ENCODE data around the gene P3R3URF. TPM values are rescaled to one million over a fixed set of nuclear protein-coding genes. Genes with fewer than 3 reads are reported as not detected.

Gene P3R3URF
- total RNA-seq, 1 donor from 2014 or later = not detected

DNA sequence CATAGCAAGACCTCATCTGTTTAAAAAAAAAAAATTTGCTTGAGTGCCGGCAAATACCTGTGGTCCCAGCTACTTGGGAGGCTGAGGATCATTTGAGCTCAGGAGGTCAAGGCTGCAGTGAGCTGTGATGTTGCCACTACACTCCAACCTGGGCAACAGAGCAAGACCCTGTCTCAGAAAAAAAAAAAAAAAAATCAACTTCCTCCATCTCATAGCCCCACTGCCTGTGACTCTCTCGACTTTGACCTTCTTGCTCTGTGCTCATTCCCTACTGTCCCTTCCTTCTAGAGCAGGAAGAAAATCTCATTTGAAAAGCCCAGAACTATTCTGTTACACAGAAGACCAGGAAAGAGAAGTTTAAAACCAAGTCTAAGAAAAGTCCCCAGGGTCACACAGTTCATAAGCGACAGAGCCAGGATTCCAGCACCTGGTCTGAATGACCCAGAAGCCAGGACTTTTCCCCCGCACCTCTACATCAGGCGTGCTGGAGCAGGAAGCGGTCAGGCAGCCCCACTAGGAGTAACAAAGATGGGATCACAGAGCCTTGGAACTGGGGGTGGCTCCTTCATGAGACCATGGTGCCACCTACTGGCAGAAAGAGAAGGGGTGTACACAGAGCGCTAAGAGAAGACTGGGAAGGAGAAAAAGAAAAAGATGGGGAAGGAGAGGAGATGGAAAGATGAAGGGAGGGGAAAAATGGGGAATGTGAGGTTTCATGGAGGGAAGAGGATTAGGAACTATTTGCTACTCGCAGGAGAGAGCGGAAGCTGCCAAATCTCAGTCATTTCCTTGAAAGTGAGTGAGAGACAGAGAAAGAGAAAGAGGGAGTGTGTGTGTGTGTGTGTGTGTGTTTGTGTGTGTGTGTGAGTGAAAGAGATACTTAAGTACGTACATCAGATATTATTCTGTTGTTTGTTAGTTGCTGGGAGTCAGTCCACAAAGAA, 3.1 kb upstream of the P3R3URF start:
- no peak for DNase-seq (ENCODE audit: low spot score)
- intact Hi-C loops (cut with DNase I) = loop anchor here (1.0 to 10.0 kb wide), 4 partner anchors 43 to 495 kb away; partner anchors contain the start of genes GPBP1L1, MAST2 and TMEM69

DNA sequence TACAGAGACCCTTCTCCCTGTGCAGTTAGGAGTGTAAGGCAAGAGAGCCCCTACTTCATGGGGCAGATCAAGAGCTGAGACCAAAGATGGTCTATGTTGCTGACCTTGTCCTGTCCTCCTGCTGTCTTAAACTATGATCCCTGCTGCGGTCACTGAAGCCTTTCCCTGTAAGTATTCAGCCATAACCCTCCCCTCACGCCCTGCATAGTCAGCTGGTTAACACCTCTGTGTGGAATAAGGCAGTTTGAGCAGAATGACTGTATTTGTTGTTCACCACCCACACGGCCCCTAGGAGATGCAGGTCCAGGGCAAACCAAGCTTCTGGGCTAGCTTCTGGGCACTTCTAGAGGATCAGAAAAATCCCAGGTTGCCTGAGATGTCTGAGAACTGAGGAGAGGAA, 1.0 kb downstream of the P3R3URF start:
- intact Hi-C loops (cut with DNase I) = no loop called here
- no peak for DNase-seq (ENCODE audit: low spot score)

DNA sequence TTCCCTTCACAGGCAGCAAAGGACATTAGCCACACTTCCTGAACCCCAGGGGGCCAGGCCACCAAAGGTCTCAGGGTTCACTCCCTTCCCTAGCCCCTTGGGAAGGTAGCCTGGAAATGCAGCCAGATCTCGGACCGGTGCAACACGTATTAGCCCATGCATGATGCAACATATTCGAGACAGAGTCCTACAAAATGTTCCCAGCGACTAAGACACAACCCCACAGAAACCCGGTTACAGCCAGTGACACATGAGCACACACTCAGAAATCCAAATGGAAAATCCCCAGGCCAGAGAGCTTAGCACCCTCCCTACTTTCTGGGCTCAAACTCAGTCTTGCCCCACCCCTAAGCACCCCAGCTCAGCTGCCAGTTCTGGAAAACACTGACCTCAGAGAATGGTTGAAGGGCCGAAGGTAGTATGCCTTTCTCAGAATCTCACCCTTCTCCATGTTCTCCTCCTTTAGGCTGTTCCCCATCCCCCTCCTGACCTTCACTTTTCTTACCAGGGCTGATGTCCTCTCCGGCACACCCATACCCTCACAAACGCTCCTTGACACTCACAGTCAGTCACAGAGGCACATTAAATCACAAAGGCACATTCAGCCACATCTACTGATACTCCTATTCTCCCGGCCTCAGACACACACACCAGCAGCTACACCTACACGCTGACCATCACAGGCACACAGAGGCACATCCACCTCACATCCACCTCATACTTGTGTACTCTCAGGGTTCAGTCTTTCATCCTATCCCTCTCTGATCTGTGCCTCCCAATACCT, 1.6 kb downstream of the P3R3URF start, which contains the start of gene TSPAN1:
TSPAN1 (plus strand) TSS at position 640 of the 784 bp plus-strand sequence. CDS start 6,021 bp downstream, outside the sequence.
- DNase-seq (ENCODE audit: low spot score) = no peak
- intact Hi-C loops (cut with DNase I) = no loop called here

DNA sequence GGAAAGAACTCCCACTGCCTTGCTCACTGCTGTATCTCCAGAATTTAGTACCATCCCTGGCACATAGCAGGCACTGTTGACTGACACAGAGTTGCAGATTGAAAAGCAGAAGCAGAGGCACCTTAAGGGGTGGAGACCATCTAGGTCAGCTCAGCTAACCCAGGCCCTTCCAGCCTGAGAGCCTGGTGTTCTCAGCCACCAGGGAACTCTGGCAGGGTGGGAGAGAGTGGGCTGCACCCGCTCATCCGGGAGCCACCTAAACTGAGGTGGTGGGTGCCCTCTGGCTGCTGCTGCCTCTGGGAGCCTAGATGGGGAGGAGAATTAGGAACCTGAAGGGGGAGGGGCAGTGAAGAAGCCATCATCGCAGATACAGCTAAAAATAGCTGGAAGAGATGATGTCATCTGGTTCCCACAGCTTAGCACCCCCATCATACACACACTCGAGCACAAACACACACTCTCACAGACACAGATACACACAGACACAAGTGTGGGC, 2.9 kb downstream of the P3R3URF start:
- no peak for DNase-seq (ENCODE audit: low spot score)
- intact Hi-C loops (cut with DNase I) = loop anchor here (2.0 kb wide), 1 partner anchor 41 kb away; the partner anchor contains the start of gene PIK3R3

DNA sequence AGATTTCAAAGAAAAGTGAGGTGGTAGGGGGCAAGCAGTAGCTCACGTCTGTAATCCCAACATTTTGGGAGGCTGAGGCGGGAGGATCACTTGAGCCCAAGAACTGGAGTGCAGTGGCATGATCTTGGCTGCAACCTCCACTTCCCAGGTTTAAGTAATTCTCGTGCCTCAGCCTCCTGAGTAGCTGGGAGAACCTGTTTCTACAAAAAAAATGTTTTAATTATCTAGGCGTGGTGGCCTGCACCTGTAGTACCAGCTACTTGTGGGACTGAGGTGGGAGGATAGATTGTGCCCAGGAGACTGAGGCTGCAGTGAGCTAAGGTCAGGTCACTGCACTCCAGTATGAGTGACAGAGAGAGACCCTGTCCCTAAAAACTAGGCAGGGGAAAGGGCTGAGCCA, 4.0 kb downstream of the P3R3URF start:
- intact Hi-C loops (cut with DNase I) = loop anchor here (2.0 kb wide), 1 partner anchor 40 kb away; the partner anchor contains the start of gene PIK3R3

DNA sequence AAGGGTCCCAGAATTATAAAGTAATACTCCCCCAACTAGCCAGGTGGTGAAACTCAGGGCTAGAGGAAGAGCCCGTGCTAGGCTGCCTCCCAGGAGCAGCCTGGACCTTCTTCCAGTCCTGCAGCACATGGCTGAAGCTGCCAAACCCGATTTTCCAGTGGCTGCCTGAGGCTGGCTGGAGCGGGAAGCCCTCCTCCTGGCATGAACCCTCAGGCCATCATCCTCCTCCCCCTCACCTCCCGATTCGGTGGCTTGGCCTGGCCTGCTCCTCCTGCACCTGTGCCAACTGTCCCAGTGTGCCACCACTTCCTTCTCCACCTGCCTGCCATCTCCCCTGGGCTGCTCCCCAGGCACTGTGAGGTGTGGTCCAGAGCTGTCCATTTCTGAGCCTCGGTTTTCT, 4.4 kb downstream of the P3R3URF start:
- DNase-seq (ENCODE audit: low spot score) = no peak
- intact Hi-C loops (cut with DNase I) = loop anchor here (2.0 kb wide), 1 partner anchor 39 kb away; the partner anchor contains the start of gene PIK3R3

More for the DNA sequence above, 4.0 kb downstream of the P3R3URF start:
- no peak for DNase-seq (ENCODE audit: low spot score)

DNA sequence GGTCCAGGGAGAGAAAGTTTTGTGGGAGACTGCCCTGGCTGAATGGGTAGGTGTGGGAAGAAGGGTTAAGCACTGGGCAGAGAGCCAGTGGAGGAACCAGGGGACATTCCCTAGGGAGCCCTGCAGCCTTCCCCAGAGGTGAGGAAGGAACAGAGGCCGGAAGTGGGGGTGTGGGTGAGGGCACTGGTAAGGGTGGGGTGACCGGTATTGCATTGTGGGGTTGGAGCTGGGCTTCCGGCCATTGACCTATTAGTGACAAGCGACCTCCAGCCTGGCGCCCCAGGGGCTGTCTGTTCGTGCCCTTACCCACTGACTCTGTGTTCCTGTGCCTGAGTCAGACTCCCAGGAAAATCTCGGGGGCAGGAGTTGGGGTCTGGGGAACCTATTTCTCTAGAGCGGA, 4.9 kb downstream of the P3R3URF start:
- no peak for DNase-seq (ENCODE audit: low spot score)
- intact Hi-C loops (cut with DNase I) = no loop called here

DNA sequence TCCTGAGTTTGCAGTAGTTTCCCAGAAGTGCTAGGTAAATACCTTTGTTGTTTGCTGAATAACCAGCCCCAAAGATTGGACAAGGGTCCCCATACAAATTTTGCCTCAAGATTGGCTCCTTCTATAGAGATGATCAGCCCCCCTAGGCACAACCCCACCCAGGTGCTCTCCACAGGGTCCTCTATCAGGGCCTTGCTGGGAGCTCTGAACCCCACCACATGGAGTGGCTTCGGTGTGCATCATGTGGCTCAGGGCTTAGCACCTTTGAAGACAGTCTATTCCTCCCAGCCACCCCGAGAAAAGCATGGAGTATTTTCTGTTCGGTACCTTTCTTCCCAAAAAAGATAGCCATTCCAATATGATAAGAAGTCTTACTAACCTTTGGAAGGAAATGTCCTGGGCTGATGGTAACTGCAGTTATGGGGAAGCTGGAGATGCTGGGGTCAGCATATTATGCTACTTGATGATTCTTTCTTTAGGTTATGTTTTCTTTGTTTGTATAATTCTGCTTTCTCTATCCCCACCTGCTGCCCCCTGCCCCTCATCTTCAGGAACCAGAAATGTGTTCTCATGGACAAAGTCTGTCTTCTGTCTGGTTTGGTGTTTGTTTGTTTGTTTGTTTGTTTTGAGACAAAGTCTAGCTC, 6.4 kb downstream of the P3R3URF start:
- no peak for DNase-seq (ENCODE audit: low spot score)
- intact Hi-C loops (cut with DNase I) = no loop called here

DNA sequence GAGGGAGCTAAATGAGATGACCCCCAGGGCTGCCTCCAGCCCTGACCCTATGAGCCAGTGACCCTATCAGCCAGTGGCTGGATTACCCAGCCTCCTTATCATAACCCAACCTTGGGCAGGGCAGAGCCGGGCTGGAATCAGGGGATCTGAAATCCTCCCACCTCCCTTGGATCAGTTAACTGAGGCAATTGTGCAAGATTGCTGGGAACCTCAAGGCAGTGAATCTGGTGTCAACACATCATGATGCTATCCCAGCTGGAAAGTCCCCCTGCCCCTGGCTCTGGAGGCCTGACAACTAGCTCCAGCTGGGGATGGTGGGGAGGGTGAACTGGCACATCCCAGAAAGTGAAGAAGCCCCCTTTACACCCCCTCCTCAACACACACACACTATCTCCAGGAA, 7.8 kb downstream of the P3R3URF start:
- intact Hi-C loops (cut with DNase I) = no loop called here
- no peak for DNase-seq (ENCODE audit: low spot score)

DNA sequence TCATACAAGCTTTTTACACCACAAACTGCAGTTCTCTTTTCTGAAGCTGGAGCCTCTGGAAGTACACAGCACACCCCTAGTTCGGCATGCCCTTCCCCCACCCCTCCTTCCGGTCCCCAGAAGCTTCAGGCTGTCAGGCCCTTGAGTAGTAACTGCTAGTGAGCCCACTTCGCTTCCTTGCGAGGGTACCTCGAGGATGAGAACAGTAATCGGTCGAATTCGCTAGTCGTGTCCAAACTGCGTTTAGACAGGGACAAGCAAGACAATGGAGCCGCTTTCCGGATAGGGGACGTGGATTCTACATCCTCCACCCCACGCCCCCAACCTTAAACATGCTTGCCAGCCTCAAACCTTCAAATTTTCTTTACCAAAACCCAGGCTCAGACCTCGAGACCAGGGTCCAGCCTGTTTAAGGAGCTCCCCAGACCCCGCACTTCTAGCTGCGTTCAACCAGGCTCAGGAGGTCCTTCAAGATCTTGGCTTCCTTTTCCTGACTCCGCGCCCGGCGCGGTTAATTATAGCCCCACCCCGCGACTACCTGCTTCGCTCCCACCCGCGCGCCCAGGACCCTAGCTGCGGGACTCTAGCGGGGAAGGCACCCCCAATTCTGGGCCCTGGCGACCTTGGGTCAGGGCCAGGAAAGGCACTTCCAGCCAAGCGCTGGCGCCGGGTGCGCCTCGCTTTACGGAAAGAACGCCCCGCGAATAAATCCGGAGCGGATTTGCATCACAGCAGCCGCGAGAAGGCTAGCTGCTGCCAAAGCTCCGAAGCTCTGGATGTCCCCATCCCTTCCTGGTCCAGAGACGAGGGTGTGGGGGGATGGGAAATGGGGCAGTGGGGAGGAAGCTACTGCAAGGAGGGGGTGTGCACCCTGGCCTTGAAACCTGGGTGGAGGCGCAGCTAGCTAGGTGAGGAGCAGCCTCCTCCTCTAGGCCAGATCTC, 9.5 kb downstream of the P3R3URF start:
- peak; percentile 83 for DNase-seq (ENCODE audit: low spot score)
- intact Hi-C loops (cut with DNase I) = loop anchor here (2.0 kb wide), 1 partner anchor 32 kb away; no protein-coding TSS in a partner anchor

DNA sequence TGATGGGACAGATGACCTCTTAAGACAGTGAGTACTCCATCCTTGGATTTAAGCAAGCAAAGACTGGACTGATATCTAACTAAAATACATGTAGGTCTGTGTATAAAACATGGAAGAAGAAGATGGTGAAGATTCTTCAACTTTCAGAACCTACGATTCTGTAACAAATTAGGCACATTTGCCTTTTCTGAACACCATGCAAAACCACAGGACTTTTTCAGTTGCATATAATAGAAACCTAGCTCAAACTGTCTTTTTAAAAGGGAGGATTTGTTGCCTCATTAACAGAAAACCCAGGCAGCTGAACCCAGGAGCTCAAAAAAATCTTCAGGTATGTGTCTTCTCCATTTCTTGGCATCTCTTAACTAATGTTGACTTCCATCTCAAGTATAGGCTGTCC, 16.1 kb downstream of the P3R3URF start:
- DNase-seq (ENCODE audit: low spot score) = no peak
- intact Hi-C loops (cut with DNase I) = no loop called here

DNA sequence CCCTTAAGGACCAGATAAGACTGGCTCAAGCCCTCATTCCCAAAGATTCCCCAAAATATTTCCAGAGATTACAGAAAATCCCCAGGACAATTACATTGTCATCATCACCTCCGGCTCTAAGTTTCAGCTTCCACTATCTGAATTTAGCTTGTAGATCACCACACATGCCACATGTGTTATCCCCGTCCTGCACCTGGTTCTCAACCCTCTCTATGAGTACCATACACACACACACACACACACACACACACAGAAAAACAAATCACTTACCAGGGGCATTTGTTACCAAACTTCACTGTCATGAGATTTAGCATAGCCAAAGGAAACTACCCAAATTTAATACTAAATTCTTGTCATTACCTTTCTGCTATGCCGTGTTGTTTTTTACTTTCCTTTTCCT, 16.8 kb downstream of the P3R3URF start:
- intact Hi-C loops (cut with DNase I) = no loop called here
- no peak for DNase-seq (ENCODE audit: low spot score)

DNA sequence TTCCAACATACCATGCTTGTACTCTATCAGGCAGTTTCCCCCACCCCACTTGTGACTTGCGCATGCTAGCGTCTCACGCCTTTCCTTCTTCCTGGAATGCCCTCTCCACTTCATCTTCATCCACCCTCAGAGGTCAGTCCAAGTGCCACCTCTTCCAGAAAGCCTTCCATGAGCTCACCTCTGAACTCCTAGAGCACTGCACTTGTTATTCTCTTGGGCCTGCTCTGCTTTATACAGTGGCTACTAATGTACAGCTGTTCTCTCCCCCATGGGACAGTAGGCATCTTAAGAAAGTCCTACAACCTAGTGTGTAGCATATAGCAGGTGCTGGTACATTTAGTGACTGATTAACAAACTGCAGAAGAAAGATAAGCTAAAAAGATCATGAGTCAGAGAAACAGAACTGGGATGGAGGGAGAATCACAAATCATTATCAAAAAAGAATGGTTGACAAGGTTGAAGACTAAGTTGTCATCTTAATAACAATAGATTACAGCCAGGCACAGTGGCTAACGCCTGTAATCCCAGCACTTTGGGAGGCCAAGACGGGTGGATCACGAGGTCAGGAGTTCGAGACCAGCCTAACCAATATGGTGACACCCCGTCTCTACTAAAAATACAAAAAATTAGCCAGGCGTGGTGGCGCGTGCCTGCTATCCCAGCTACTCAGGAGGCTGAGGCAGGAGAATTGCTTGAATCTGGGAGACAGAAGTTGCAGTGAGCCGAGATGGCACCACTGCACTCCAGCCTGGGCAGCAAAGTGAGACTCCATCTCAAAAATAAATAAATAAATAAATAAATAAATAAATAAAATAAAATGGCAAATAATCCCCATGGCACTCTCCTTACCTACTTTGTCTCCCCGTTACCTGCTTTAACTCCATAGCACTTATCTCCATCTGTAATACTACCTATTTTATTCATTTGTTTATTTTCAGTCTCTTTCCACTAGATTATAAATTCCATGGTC, 17.7 kb downstream of the P3R3URF start:
- intact Hi-C loops (cut with DNase I) = no loop called here
- no peak for DNase-seq (ENCODE audit: low spot score)

DNA sequence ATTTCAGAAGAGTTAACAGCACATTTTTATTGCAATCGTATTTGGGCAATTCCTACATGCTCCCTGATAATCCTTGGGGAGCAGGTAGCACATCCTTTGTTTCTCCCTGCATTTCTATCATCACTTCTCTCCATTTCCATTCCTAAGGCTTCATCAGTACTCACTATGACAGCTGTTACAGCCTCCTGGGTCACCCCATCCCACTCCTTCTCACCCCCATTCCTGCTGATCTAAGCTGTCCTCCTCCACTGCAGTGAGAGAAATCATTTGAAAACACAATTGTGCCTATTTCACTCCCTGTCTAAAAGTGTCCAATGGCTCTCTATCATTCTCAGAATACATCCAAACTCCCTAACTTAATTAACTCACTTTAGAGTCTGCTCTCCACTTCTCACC, 18.4 kb downstream of the P3R3URF start:
- no peak for DNase-seq (ENCODE audit: low spot score)
- intact Hi-C loops (cut with DNase I) = no loop called here

DNA sequence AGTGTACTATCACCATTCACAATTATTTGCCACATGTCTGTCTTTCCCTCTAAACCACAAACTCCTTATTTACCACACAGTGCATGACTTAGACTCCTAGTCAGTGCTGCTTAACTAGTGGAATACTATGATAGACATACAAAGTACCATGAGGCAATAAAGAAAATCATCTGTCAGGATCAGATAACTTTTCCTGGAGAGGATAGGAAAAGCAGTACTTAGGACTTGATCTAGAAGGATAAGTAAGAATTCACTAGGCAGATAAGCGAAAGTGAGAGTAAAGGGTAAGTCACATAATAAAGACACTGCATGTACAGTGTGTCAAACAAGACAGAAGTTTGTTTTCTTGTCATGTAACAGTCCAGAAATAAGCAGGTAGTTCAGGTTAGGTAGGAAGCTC, 22.6 kb downstream of the P3R3URF start:
- intact Hi-C loops (cut with DNase I) = no loop called here
- DNase-seq (ENCODE audit: low spot score) = no peak

DNA sequence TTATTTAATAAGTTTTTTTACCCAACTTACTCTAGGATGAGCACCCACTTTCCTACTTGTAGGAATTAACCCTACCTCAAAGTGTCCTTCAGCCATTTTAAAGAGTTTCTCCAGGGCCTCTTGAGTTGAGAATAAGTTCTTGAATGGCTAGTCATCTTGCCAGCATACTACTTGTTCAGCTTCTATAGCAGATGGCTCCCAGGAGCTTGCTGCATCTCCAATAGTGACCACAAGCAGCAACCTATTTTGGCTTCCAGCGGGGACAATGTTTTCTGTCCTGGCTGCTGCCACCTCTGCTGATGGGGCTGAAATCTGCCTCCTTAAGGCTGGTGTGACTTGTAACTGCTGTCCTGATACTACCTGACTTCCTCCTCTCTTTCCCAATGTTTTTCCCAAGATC, 23.1 kb downstream of the P3R3URF start:
- intact Hi-C loops (cut with DNase I) = no loop called here
- no peak for DNase-seq (ENCODE audit: low spot score)

DNA sequence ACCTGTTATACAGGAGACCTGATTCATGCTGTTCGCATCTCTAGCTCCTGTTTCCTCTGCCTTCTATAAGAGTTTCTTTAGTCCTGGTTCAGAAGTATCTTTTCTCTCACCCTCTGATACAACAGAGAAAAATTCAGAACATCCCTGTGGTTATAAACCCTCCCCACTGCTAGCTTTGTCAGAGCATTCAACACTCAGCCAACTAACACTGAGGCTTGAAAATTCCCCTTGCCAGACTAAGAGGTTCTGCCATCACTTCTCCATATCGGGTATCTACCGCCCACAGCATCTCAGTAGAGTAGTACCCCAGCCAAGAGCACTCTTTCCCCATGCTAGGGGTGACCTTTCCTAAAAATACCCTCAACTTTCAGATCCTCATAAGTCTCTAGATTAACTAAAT, 24.3 kb downstream of the P3R3URF start:
- intact Hi-C loops (cut with DNase I) = no loop called here

More for the DNA sequence above, 24.3 kb downstream of the P3R3URF start:
- no peak for DNase-seq (ENCODE audit: low spot score)

All from cardiac septum (tissue), 1 donor.